Fibroblast of the aortic adventitia (primary cell): ENCODE measurements around the gene NUB1. TPM values are rescaled to one million over a fixed set of nuclear protein-coding genes. Genes with fewer than 3 reads are reported as not detected.

ENCODE experiments used
- DNase-seq: peaks from one replicate; pipeline ENCODE4 v3.0.0-alpha.2; 2010; ENCODE audit warnings: low read depth
- H3K4me3 ChIP-seq: 2 replicates; pipeline ENCODE4 v1.5.1; 2011; ENCODE audit warnings: low read depth, mild to moderate bottlenecking, control low read depth, low read length, moderate library complexity
- total RNA-seq: library from RNA; depleted of rRNA; stranded (reverse); fragments of >200 nt; gene quantifications from 2 replicates; pipeline ENCODE4 v1.2.3, GENCODE V29; 2012; ENCODE audit warnings: low replicate concordance
- TF ChIP-seq, protein P1 (sequence below): IDR thresholded peaks from 2 replicates; pipeline ENCODE4 v1.5.1; 2011; ENCODE audit warnings: mild to moderate bottlenecking, low read length, control low read depth, inconsistent platforms; ENCODE audit not compliant: insufficient read depth

The NUB1 gene
- total RNA-seq, 1 donor: 46.5 TPM

DNA sequence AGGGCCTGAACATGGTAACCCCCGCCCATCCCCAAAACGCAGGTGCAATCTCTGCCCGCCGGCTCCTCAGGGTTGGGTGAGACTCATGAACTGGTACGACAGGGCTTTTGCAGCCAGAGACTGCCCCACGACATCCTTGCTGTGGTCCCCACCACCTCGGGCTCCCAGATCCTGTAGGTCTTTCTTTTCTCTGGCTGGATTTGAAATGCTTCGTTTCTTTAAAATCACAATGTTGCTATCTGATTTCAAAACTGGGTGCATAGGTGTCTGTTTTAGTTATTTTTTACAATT, 46.3 kb downstream of the NUB1 start:
- DNase-seq: no peak
- no peak overlapping the region for H3K4me3 ChIP-seq
- TF ChIP-seq, protein P1, sequence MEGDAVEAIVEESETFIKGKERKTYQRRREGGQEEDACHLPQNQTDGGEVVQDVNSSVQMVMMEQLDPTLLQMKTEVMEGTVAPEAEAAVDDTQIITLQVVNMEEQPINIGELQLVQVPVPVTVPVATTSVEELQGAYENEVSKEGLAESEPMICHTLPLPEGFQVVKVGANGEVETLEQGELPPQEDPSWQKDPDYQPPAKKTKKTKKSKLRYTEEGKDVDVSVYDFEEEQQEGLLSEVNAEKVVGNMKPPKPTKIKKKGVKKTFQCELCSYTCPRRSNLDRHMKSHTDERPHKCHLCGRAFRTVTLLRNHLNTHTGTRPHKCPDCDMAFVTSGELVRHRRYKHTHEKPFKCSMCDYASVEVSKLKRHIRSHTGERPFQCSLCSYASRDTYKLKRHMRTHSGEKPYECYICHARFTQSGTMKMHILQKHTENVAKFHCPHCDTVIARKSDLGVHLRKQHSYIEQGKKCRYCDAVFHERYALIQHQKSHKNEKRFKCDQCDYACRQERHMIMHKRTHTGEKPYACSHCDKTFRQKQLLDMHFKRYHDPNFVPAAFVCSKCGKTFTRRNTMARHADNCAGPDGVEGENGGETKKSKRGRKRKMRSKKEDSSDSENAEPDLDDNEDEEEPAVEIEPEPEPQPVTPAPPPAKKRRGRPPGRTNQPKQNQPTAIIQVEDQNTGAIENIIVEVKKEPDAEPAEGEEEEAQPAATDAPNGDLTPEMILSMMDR: no peak

DNA sequence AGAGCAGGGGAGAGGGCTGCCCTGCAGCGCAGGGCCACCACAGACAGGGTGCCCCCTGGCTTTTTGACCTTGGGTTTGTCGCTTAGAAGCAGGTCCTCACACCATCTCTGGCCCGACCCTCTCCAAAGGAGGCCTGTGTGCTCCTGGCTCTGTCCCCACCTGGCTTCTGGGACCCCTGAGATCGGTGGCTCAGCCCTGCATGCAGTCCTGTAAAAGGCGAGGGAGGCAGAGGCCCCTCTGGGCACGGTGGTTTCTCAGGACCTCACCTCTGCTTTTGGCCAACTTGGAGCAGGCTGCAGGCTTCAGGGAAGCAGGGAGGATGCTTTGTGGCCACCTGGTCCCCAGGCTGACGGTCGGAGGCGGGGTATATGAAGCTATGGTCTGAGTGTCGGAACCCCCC, 46.8 kb downstream of the NUB1 start:
- H3K4me3 ChIP-seq: no peak overlapping the region
- TF ChIP-seq, protein P1: no peak
- DNase-seq: no peak

DNA sequence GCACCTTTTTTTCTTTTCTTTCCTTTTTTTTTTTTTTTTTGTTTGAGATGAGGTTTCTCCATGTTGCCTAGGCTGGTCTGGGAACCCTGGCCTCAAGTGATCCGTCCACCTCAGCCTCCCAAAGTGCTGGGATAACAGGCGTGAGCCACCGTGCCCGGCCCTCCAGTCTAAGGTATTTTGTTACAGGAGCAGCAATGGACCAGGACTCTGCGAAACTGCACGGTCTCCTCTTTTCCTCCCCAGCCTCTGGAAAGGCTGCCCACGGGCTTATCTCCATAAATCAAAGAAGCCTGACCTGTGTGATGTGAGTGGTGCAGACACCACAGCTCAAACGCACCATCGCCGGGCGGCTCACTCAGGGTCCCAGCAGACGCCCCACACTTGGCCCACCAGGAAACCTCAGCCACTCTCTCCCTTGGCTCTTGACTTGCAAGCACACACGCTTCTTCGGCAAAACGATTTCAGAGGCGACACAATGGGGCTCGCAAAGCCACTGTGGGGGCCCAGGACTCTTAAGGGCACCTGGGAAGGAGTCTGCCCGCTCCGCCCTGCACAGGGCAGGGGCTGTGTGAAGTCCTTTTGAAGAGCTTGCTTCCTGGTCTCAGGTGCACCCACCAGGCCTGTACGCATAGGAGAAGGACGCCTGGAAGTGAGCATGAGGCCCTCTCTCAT, 47.6 kb downstream of the NUB1 start:
- TF ChIP-seq, protein P1: no peak
- DNase-seq: no peak
- no peak overlapping the region for H3K4me3 ChIP-seq

DNA sequence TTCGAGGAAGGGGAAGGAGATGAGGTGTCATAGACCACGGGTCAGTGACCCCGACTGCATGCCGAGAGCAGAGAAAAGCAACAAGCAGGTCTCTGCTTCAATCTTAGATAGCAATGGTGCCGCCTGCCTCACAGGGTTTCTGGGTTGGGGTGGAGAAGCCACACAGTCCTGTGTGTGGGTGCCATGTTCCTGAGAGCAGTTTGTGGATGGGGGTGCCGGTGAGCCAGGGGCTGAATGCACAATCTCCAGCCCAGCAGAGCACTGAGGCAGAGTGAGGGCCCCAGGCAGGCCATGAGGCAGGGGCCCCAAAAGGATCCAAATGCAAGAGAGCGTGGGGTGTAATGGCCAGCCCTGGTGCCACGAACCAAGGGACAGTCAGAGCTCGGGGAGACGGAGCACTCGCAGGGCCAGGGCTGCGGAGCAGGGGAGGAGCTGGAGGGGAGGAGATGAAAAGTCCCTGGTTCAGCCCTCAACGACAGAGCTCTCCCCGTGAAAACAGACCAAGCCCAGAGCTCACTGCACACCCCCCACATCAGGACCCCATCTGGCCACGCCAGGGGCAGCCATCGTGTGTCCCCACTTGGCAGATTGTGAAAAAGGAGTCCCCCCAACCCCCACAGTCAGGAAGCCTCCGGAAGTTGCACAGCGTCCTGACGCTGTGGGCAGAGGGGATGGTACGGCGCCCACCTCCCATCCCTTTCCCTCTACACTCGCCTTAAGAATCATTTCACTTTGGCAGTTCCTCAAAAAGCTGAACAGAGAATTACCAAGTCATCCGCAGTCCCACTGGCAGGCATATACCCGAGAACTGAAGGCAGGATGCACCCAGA, 48.4 kb downstream of the NUB1 start:
- H3K4me3 ChIP-seq: no peak overlapping the region
- DNase-seq: no peak
- TF ChIP-seq, protein P1: no peak

DNA sequence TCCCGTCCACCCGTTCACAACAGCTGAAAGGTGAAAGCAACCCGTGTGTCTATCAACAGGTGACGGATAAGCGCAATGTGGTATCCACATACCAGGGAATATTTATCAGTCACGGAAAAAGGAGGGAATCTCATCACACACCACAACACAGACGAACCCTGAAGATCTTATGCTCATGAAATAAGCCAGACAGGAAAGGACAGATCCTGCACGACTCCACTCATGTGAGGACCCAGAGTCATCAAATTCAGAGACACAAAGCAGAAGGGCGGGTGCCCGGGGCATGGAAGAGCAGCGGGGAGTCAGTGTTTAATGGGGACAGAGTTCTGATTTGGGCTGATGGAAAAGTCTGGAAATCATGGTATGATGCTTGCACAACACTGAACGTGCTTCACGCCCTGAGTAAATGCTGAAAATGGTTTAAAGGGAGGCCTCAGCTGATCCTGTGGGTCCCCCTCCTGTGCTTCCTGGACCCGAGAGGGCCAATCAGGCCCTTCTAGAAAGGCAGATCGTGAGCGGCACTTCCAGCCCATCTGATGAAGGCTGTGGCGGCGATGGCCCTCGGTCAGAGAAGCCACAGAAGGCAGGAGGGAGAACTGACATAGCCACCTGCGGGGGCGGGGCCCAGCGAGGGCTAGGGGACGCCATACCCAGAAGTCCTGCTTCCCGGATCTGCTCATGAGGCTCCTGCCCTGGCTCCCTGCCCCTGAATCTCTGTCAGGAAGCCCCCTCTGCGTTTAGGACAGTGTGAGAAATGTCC, 49.2 kb downstream of the NUB1 start:
- no peak overlapping the region for H3K4me3 ChIP-seq
- DNase-seq: no peak
- TF ChIP-seq, protein P1: no peak

DNA sequence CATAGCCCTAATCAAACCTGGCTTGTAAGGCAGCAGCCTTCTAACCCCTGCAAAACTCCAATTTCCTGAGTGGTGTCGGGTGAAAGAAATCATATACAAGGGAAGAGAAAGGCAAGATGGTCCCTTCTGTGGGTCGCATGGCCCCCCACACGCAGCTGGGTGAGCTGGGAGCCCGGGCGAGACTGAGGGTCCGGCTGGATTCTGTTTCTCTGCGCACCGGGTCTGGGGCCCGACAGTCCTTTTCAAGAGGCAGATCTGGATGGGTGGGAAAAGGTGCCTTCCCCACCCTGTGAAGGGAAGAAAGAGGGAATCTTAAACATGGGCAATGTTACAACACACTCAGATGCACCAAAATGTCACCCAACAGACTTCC, 49.7 kb downstream of the NUB1 start:
- no peak for DNase-seq
- TF ChIP-seq, protein P1: no peak
- H3K4me3 ChIP-seq: no peak overlapping the region
